Body of pancreas (tissue), 4 donors: ENCODE measurements around the gene RBM44. TPM values are rescaled to one million over a fixed set of nuclear protein-coding genes. Genes with fewer than 3 reads are reported as not detected.

Experiments used
- ATAC-seq: fragments of 150-250 bp; one replicate; pipeline ENCODE4 v1.9.1; 2016
- DNase-seq, 4 donors: peaks; one replicate each; pipeline ENCODE4 v3.0.0-alpha.2; 2019
- H3K27ac ChIP-seq, 4 donors: fragments of 200-600 bp; sonication (generic); 1 replicate in 3 of 4; 2 replicates in 1 of 4; pipeline versions ENCODE4 v1.5.1 to v1.6.1; 2016 to 2019; ENCODE audit warnings: mild to moderate bottlenecking in 1 of 4, mixed read lengths in 1 of 4, moderate library complexity in 1 of 4
- H3K27me3 ChIP-seq, 2 donors: fragments of 200-600 bp; sonication (generic); one replicate each; pipeline ENCODE4 v1.6.0; 2016; ENCODE audit warnings: mild to moderate bottlenecking in 1 of 2
- H3K36me3 ChIP-seq, 2 donors: fragments of 200-600 bp; sonication (generic); replicated peaks in 1 of 2; 2 replicates each; pipeline ENCODE4 v1.5.1; 2016; ENCODE audit warnings: low read depth in 2 of 2; ENCODE audit not compliant: insufficient read depth in 1 of 2
- H3K4me1 ChIP-seq: fragments of 200-600 bp; sonication (generic); one replicate; pipeline ENCODE4 v1.6.0; 2016
- H3K4me3 ChIP-seq, 2 donors: fragments of 200-600 bp; sonication (generic); 1 replicate in 1 of 2; 2 replicates in 1 of 2; pipeline ENCODE4 v1.5.1; 2016 to 2019
- H3K9me3 ChIP-seq, 3 donors: fragments of 200-600 bp; sonication (generic); 1 replicate in 2 of 3; 2 replicates in 1 of 3; pipeline ENCODE4 v1.5.1; 2016
- POLR2A ChIP-seq, 3 donors: fragments of 450-650 bp; IDR thresholded peaks; one replicate each; pipeline ENCODE4 v1.6.1; 2016; ENCODE audit warnings: antibody characterized with exemption in 3 of 3, mild to moderate bottlenecking in 2 of 3
- WGBS, 2 donors: methylation state at CpG; one replicate each; pipeline ENCODE4 v1.1.5; 2017; 5-methylcytosine and 5-hydroxymethylcytosine counted together
- intact Hi-C: fragments of 100-400 bp; cut with DNase I; formaldehyde crosslinking; loops from one replicate; pipeline ENCODE4 v1.15.1; 2023
- total RNA-seq, 2 donors: library from RNA; depleted of rRNA; stranded (reverse); fragments of >200 nt; gene quantifications; one replicate each; pipeline ENCODE4 v1.1.0, GENCODE V29; 2016
- TF ChIP-seq, protein P1 (sequence below), 7 experiments: fragments of 450-650 bp in 4 of 7; fragments of 200-600 bp in 3 of 7; sonication (generic) in 3 of 7; IDR thresholded peaks; one replicate each; pipeline ENCODE4 v1.5.1; 2016 to 2019; ENCODE audit warnings: antibody characterized with exemption in 7 of 7

RBM44 gene
- total RNA-seq, 2 donors from 2014 or later: 0.52 to 1.6 TPM

- WGBS, 2 donors: 55 to 57% methylated on average over 2 of the region's 2 CpGs
- Histone ChIP-seq H3K4me1 (no peaks in the 10 kb centered on the region), H3K27ac (no peak overlapping the region), H3K36me3 (no peaks in the 10 kb centered on the region), H3K9me3 (no peaks in the 10 kb centered on the region), H3K4me3 (no peak overlapping the region), H3K27me3 (no peaks in the 10 kb centered on the region)
- intact Hi-C loops: no loop called here
- ATAC-seq: no peak
- DNase-seq: no peak
- no peak for TF ChIP-seq POLR2A (IDR thresholded peaks at IDR 0.05)
- TF ChIP-seq, protein P1, sequence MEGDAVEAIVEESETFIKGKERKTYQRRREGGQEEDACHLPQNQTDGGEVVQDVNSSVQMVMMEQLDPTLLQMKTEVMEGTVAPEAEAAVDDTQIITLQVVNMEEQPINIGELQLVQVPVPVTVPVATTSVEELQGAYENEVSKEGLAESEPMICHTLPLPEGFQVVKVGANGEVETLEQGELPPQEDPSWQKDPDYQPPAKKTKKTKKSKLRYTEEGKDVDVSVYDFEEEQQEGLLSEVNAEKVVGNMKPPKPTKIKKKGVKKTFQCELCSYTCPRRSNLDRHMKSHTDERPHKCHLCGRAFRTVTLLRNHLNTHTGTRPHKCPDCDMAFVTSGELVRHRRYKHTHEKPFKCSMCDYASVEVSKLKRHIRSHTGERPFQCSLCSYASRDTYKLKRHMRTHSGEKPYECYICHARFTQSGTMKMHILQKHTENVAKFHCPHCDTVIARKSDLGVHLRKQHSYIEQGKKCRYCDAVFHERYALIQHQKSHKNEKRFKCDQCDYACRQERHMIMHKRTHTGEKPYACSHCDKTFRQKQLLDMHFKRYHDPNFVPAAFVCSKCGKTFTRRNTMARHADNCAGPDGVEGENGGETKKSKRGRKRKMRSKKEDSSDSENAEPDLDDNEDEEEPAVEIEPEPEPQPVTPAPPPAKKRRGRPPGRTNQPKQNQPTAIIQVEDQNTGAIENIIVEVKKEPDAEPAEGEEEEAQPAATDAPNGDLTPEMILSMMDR (IDR thresholded peaks at IDR 0.05): no peak
These were observed 7.8 kb downstream of the RBM44 start for GRCh38 chr2:237806334-237806733.

GRCh38 chr2:237815637-237816036 is 17.1 kb downstream of the RBM44 start:
- TF ChIP-seq, protein P1 (IDR thresholded peaks at IDR 0.05): no peak
- no peak for TF ChIP-seq POLR2A (IDR thresholded peaks at IDR 0.05)
- Histone ChIP-seq H3K27me3 (no peaks in the 10 kb centered on the region), H3K4me1 (no peaks in the 10 kb centered on the region), H3K4me3 (no peak overlapping the region), H3K27ac (no peak overlapping the region), H3K36me3 (no peaks in the 10 kb centered on the region), H3K9me3 (no peaks in the 10 kb centered on the region)
- intact Hi-C loops: no loop called here
- 87 to 94% methylated on average over 1 of the region's 1 CpG for WGBS, 2 donors
- DNase-seq (no peak), ATAC-seq (no peak)

- Histone ChIP-seq H3K36me3 (no peaks in the 10 kb centered on the region), H3K27ac (no peak overlapping the region), H3K4me1 (no peaks in the 10 kb centered on the region), H3K4me3 (no peak overlapping the region), H3K9me3 (no peaks in the 10 kb centered on the region), H3K27me3 (no peaks in the 10 kb centered on the region)
- ATAC-seq (no peak), DNase-seq (no peak)
- TF ChIP-seq, protein P1 (IDR thresholded peaks at IDR 0.05): no peak
- TF ChIP-seq POLR2A (IDR thresholded peaks at IDR 0.05): no peak
- 91 to 96% methylated on average over 1 of the region's 1 CpG for WGBS, 2 donors
- intact Hi-C loops: no loop called here
These were observed 18.0 kb downstream of the RBM44 start for GRCh38 chr2:237816531-237816930.

DNA sequence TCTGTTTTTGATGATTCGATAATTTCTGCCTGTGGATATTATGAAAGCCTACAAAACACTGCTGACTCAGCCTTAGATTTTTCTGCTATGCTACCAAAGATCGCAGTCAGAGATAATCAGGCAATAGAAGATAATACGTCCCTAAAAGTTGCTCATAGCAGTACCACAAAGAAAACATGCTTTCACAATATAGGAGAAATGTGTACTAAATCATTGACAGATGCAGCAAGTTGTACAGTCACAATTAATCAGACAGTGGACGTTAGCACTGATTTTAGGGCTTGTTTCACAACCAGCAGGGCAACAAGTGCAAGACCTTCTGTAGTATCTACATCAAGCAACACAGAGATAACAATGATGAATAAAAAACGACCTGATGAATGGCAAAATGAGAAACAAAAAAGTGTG is 19.5 kb downstream of the RBM44 start:
- Histone ChIP-seq H3K9me3 (no peaks in the 10 kb centered on the region), H3K27me3 (no peaks in the 10 kb centered on the region), H3K27ac (no peak overlapping the region), H3K4me1 (no peaks in the 10 kb centered on the region), H3K36me3 (no peaks in the 10 kb centered on the region), H3K4me3 (no peak overlapping the region)
- intact Hi-C loops: no loop called here
- DNase-seq: no peak
- 41 to 50% methylated on average over 5 of the region's 5 CpGs for WGBS, 2 donors
- TF ChIP-seq, protein P1 (IDR thresholded peaks at IDR 0.05): no peak
- TF ChIP-seq POLR2A (IDR thresholded peaks at IDR 0.05): no peak
- no peak for ATAC-seq

GRCh38 chr2:237819231-237819630 is 20.7 kb downstream of the RBM44 start:
- ATAC-seq: no peak

More at GRCh38 chr2:237819231-237819630, 20.7 kb downstream of the RBM44 start:
- TF ChIP-seq POLR2A (IDR thresholded peaks at IDR 0.05): no peak
- TF ChIP-seq, protein P1 (IDR thresholded peaks at IDR 0.05): no peak
- WGBS, 2 donors: 50 to 58% methylated on average over 2 of the region's 2 CpGs
- intact Hi-C loops: no loop called here
- Histone ChIP-seq H3K4me3 (no peak overlapping the region), H3K27me3 (no peaks in the 10 kb centered on the region), H3K4me1 (no peaks in the 10 kb centered on the region), H3K36me3 (no peaks in the 10 kb centered on the region), H3K27ac (no peak overlapping the region), H3K9me3 (no peaks in the 10 kb centered on the region)
- no peak for DNase-seq
